PC-3 (cell line): ENCODE results near the gene OR10AD1.

Experiments used
- CTCF ChIP-seq: fragments of 300-600 bp; sonication (generic); conservative IDR thresholded peaks from 2 replicates; pipeline ENCODE4 v1.5.1; 2017; ENCODE audit warnings: antibody characterized with exemption, low read depth, mild to moderate bottlenecking, low read length
- EZH2 ChIP-seq: fragments of 300-600 bp; sonication (generic); IDR thresholded peaks from one replicate; pipeline ENCODE4 v1.6.1; 2017; ENCODE audit warnings: antibody characterized with exemption, mild to moderate bottlenecking, low read length; ENCODE audit not compliant: unreplicated experiment

DNA sequence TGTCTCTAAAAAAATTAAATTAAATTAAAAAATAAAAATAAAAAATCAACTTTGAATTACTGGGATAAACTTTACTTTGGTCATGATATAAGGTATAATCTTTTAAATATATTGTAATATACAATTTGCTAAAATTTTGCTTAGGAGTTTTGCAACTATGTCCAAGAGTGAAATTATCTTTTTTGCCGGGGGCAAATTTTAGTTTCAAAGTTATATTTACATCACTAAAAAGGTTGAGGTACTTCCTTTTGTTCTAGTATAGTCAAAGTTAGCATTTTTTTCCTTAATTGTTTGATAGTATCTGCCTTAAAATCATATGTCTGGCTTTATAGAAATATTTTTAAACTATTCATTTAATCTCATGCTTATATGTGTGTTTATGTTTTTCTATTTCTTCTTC, 17.6 kb upstream of the OR10AD1 start:
- TF ChIP-seq CTCF: no peak
- no peak for TF ChIP-seq EZH2
